Measurements from ENCODE around the gene NIPAL1.

- no peak for TF ChIP-seq CTCF (IDR thresholded peaks at IDR 0.05)
- no peak for TF ChIP-seq POLR2A (IDR thresholded peaks at IDR 0.05)
- TF ChIP-seq POLR2AphosphoS5 (IDR thresholded peaks at IDR 0.05; ENCODE audit: insufficient read depth in 1 of 2, low read depth in 1 of 2), result no peak
Measured at GRCh38 chr4:47968847-47969246, 47.7 kb upstream of the NIPAL1 start.
